ENCODE measurements around the gene CACNA2D3. TPM values are rescaled to one million over a fixed set of nuclear protein-coding genes. Genes with fewer than 3 reads are reported as not detected.

CACNA2D3 gene
- total RNA-seq, 4 donors from 2014 or later: 0.94 to 3.6 (median 2.1) TPM

- TF ChIP-seq CTCF (IDR thresholded peaks at IDR 0.05; ENCODE audit: low read depth): no peak
Measured at GRCh38 chr3:54663501-54664011, 541.2 kb downstream of the CACNA2D3 start.

GRCh38 chr3:54665016-54665600, 542.8 kb downstream of the CACNA2D3 start:
- TF ChIP-seq CTCF (IDR thresholded peaks at IDR 0.05; ENCODE audit: low read depth): no peak

- no peak for TF ChIP-seq CTCF (IDR thresholded peaks at IDR 0.05; ENCODE audit: low read depth)
Measured at GRCh38 chr3:54668236-54668635, 545.9 kb downstream of the CACNA2D3 start.

GRCh38 chr3:54670201-54671000, 548.0 kb downstream of the CACNA2D3 start:
- no peak for TF ChIP-seq CTCF (IDR thresholded peaks at IDR 0.05; ENCODE audit: low read depth)

GRCh38 chr3:54671511-54671910, 549.2 kb downstream of the CACNA2D3 start:
- TF ChIP-seq CTCF (IDR thresholded peaks at IDR 0.05; ENCODE audit: low read depth): no peak

GRCh38 chr3:54676087-54676486, 553.7 kb downstream of the CACNA2D3 start:
- no peak for TF ChIP-seq CTCF (IDR thresholded peaks at IDR 0.05; ENCODE audit: low read depth)

GRCh38 chr3:54681706-54682105, 559.4 kb downstream of the CACNA2D3 start:
- TF ChIP-seq CTCF (IDR thresholded peaks at IDR 0.05; ENCODE audit: low read depth): no peak
